GM23338 (cell line): ENCODE data around the gene SHB.

ENCODE experiments used
- CREB1 ChIP-seq: fragments of 250-450 bp; sonication (Bioruptor Pico); IDR thresholded peaks from 2 replicates; pipeline ENCODE4 v1.5.0; 2020; ENCODE audit warnings: low read depth, mild to moderate bottlenecking, moderate library complexity
- CTCF ChIP-seq, 2 experiments: fragments of 200-600 bp in 1 of 2; sonication (generic) in 1 of 2; conservative IDR thresholded peaks; 2 replicates each; pipeline versions ENCODE4 v1.5.1 to v1.6.1; 2016 to 2017; ENCODE audit warnings: antibody characterized with exemption in 2 of 2, low read depth in 2 of 2, mild to moderate bottlenecking in 2 of 2, moderate library complexity in 1 of 2
- EZH2 ChIP-seq: fragments of 200-600 bp; sonication (generic); IDR thresholded peaks from one replicate; pipeline ENCODE4 v1.8.0; 2017; ENCODE audit warnings: antibody characterized with exemption, mild to moderate bottlenecking, low read depth; ENCODE audit not compliant: unreplicated experiment
- EZH2phosphoT487 ChIP-seq: fragments of 200-600 bp; sonication (generic); IDR thresholded peaks from one replicate; pipeline ENCODE4 v1.8.1; 2018; ENCODE audit warnings: antibody characterized with exemption; ENCODE audit not compliant: unreplicated experiment
- JUNB ChIP-seq: IDR thresholded peaks from one replicate; pipeline ENCODE4 v1.6.1; 2016; ENCODE audit warnings: antibody characterized with exemption; ENCODE audit not compliant: unreplicated experiment
- NANOG ChIP-seq: IDR thresholded peaks from 2 replicates; pipeline ENCODE4 v1.6.1; 2016; ENCODE audit warnings: antibody characterized with exemption, borderline replicate concordance
- POLR2AphosphoS5 ChIP-seq: IDR thresholded peaks from 2 replicates; pipeline ENCODE4 v1.6.1; 2016; ENCODE audit warnings: antibody characterized with exemption, low read depth
- ZNF331 ChIP-seq: fragments of 250-450 bp; sonication (Bioruptor Pico); IDR thresholded peaks from 2 replicates; pipeline ENCODE4 v1.5.0; 2020; ENCODE audit warnings: low read depth, mild to moderate bottlenecking, moderate library complexity
- TF ChIP-seq, protein P1 (sequence below): IDR thresholded peaks from one replicate; pipeline ENCODE4 v1.6.1; 2018; ENCODE audit warnings: antibody characterized with exemption; ENCODE audit not compliant: unreplicated experiment

DNA sequence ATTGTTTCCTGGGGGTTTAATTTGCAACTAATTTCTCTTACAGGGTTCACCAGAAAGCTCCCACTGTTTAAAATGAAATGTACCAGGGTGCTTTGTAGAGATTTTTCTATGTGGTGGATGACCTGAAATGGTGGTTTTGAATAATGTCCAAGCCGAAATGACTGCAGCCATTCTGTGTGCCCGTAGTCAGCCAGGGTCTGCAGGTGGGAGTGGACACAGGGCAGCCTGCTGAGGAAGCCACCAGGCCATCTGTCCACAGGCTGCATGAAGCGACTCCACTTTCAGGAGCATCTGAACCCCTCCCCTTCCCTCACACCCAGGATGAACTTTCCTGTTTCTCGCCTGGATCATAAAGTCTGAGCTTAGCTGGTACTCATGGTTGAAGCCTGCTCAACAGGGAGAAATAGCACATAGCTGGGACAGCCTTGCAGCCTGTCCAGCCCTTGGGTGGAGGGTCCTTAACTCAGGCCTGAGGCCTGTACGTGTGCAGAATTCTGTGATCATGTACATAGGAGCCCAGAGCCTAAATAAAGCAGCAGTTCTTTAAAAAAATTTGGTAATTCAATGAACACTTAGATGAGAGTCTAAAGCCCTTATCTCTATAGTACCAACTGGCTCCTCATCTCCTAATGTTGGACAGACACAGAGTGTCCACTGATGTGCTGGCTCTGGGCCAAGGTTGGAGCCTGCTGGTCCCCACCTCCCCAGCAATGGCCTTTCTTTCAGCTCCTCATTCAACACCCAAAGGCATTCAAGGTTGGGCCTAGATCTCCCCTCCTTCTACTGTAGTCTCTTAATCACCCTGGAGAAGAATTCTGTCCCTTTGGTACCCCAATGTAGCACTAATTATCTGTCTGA, 72.8 kb downstream of the SHB start:
- TF ChIP-seq CTCF (conservative IDR thresholded peaks at IDR 0.05; ENCODE audit: low read depth in 2 of 2) (no peak), CREB1 (no peak), EZH2phosphoT487 (no peak), POLR2AphosphoS5 (no peak), EZH2 (no peak), NANOG (no peak), JUNB (no peak), ZNF331 (no peak)
- TF ChIP-seq, protein P1, sequence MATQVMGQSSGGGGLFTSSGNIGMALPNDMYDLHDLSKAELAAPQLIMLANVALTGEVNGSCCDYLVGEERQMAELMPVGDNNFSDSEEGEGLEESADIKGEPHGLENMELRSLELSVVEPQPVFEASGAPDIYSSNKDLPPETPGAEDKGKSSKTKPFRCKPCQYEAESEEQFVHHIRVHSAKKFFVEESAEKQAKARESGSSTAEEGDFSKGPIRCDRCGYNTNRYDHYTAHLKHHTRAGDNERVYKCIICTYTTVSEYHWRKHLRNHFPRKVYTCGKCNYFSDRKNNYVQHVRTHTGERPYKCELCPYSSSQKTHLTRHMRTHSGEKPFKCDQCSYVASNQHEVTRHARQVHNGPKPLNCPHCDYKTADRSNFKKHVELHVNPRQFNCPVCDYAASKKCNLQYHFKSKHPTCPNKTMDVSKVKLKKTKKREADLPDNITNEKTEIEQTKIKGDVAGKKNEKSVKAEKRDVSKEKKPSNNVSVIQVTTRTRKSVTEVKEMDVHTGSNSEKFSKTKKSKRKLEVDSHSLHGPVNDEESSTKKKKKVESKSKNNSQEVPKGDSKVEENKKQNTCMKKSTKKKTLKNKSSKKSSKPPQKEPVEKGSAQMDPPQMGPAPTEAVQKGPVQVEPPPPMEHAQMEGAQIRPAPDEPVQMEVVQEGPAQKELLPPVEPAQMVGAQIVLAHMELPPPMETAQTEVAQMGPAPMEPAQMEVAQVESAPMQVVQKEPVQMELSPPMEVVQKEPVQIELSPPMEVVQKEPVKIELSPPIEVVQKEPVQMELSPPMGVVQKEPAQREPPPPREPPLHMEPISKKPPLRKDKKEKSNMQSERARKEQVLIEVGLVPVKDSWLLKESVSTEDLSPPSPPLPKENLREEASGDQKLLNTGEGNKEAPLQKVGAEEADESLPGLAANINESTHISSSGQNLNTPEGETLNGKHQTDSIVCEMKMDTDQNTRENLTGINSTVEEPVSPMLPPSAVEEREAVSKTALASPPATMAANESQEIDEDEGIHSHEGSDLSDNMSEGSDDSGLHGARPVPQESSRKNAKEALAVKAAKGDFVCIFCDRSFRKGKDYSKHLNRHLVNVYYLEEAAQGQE = no peak
